H9 (cell line): ENCODE results near the gene HSD3B1. TPM values are rescaled to one million over a fixed set of nuclear protein-coding genes. Genes with fewer than 3 reads are reported as not detected.

Experiments used
- DNase-seq: peaks from one replicate; pipeline ENCODE4 v3.0.0-alpha.2; 2017
- H2AFZ ChIP-seq: one replicate; pipeline ENCODE4 v1.6.1; 2013; ENCODE audit warnings: mild to moderate bottlenecking, low read length, control low read depth, moderate library complexity
- H2AK5ac ChIP-seq: 2 replicates; pipeline ENCODE4 v1.6.1; 2013; ENCODE audit warnings: low read length, control low read depth, mixed read lengths; ENCODE audit not compliant: insufficient read length
- H2BK120ac ChIP-seq: one replicate; pipeline ENCODE4 v1.6.1; 2013; ENCODE audit warnings: low read depth, mild to moderate bottlenecking, low read length, control low read depth, inconsistent platforms; ENCODE audit not compliant: poor library complexity, severe bottlenecking
- H2BK12ac ChIP-seq: 2 replicates; pipeline ENCODE4 v1.6.1; 2013; ENCODE audit warnings: low read length, control low read depth, mixed read lengths, low read depth; ENCODE audit not compliant: insufficient read length
- H2BK15ac ChIP-seq: 2 replicates; pipeline ENCODE4 v1.6.1; 2013; ENCODE audit warnings: low read depth, low read length, control low read depth
- H2BK20ac ChIP-seq: one replicate; pipeline ENCODE4 v1.6.1; 2013; ENCODE audit warnings: low read depth, mild to moderate bottlenecking, low read length, control low read depth, inconsistent platforms; ENCODE audit not compliant: poor library complexity, severe bottlenecking
- H2BK5ac ChIP-seq: 2 replicates; pipeline ENCODE4 v1.6.1; 2013; ENCODE audit warnings: low read length, control low read depth, mixed read lengths; ENCODE audit not compliant: insufficient read length
- H3K14ac ChIP-seq: 2 replicates; pipeline ENCODE4 v1.6.1; 2013; ENCODE audit warnings: low read length, control low read depth; ENCODE audit not compliant: insufficient read depth
- H3K18ac ChIP-seq: 2 replicates; pipeline ENCODE4 v1.6.1; 2013; ENCODE audit warnings: low read depth, mild to moderate bottlenecking, mixed read lengths, low read length, control low read depth; ENCODE audit not compliant: insufficient read length
- H3K23ac ChIP-seq: 2 replicates; pipeline ENCODE4 v1.6.1; 2013; ENCODE audit warnings: low read length, control low read depth, mixed read lengths, low read depth; ENCODE audit not compliant: insufficient read length
- H3K23me2 ChIP-seq: 2 replicates; pipeline ENCODE4 v1.6.1; 2013; ENCODE audit warnings: low read depth, mild to moderate bottlenecking, mixed read lengths, low read length, control low read depth; ENCODE audit not compliant: insufficient read length, poor library complexity, severe bottlenecking
- H3K27ac ChIP-seq: 2 replicates; pipeline ENCODE4 v1.5.1; 2013; ENCODE audit warnings: low read length, control low read depth, mixed read lengths, low read depth; ENCODE audit not compliant: insufficient read length
- H3K27me3 ChIP-seq: 2 replicates; pipeline ENCODE4 v1.6.1; 2013; ENCODE audit warnings: low read length, control low read depth, inconsistent platforms; ENCODE audit not compliant: insufficient read depth
- H3K4ac ChIP-seq: 2 replicates; pipeline ENCODE4 v1.6.1; 2013; ENCODE audit warnings: low read depth, mild to moderate bottlenecking, control low read depth, inconsistent platforms, low read length, moderate library complexity
- H3K4me1 ChIP-seq: 2 replicates; pipeline ENCODE4 v1.6.1; 2013; ENCODE audit warnings: low read length, control low read depth, inconsistent platforms; ENCODE audit not compliant: insufficient read depth
- H3K4me2 ChIP-seq: 2 replicates; pipeline ENCODE4 v1.6.1; 2013; ENCODE audit warnings: low read length, control low read depth, mixed read lengths; ENCODE audit not compliant: insufficient read length, insufficient read depth
- H3K56ac ChIP-seq: 2 replicates; pipeline ENCODE4 v1.6.1; 2013; ENCODE audit warnings: low read depth, mild to moderate bottlenecking, mixed read lengths, low read length, control low read depth; ENCODE audit not compliant: insufficient read length
- H3K79me1 ChIP-seq: 2 replicates; pipeline ENCODE4 v1.6.1; 2013; ENCODE audit warnings: low read depth, mild to moderate bottlenecking, moderate library complexity, low read length, control low read depth, inconsistent platforms; ENCODE audit not compliant: insufficient read depth, poor library complexity, severe bottlenecking
- H3K79me2 ChIP-seq: 2 replicates; pipeline ENCODE4 v1.6.1; 2013; ENCODE audit warnings: low read length, control low read depth, inconsistent platforms; ENCODE audit not compliant: insufficient read depth
- H3K9ac ChIP-seq: 2 replicates; pipeline ENCODE4 v1.6.1; 2013; ENCODE audit warnings: low read length, control low read depth, mixed read lengths; ENCODE audit not compliant: insufficient read length; ENCODE audit errors: extremely low read depth
- H3K9me3 ChIP-seq: one replicate; pipeline ENCODE4 v1.6.1; 2013; ENCODE audit warnings: low read depth, low read length, inconsistent platforms; ENCODE audit not compliant: control insufficient read depth
- H3T11ph ChIP-seq: one replicate; pipeline ENCODE4 v1.6.1; 2013; ENCODE audit warnings: mild to moderate bottlenecking, low read length, control low read depth, inconsistent platforms
- H4K20me1 ChIP-seq: one replicate; pipeline ENCODE4 v1.6.1; 2013; ENCODE audit not compliant: control insufficient read depth, insufficient read length, insufficient read depth
- H4K5ac ChIP-seq: 2 replicates; pipeline ENCODE4 v1.6.1; 2013; ENCODE audit warnings: low read depth, mild to moderate bottlenecking, mixed read lengths, low read length, control low read depth; ENCODE audit not compliant: insufficient read length
- H4K8ac ChIP-seq: replicated peaks from 2 replicates; pipeline ENCODE4 v1.6.1; 2013; ENCODE audit warnings: low read length, control low read depth, mixed read lengths, low read depth; ENCODE audit not compliant: insufficient read length
- H4K91ac ChIP-seq: 2 replicates; pipeline ENCODE4 v1.6.1; 2013; ENCODE audit warnings: low read depth, mild to moderate bottlenecking, moderate library complexity, mixed read lengths, low read length, control low read depth; ENCODE audit not compliant: insufficient read length
- H3K27ac Mint-ChIP-seq, 3 experiments: 2 replicates in 2 of 3; 3 replicates in 1 of 3; pipeline ENCODE4 v1.8.0; 2020 to 2021; ENCODE audit warnings: mixed read lengths in 3 of 3, mild to moderate bottlenecking in 1 of 3, moderate library complexity in 1 of 3
- H3K27me3 Mint-ChIP-seq: 2 replicates; pipeline ENCODE4 v1.8.0; 2021; ENCODE audit warnings: low read depth, mild to moderate bottlenecking, moderate library complexity, mixed read lengths
- H3K36me3 Mint-ChIP-seq, 3 experiments: 2 replicates in 2 of 3; 3 replicates in 1 of 3; pipeline ENCODE4 v1.8.0; 2020 to 2021; ENCODE audit warnings: low read depth in 3 of 3, mixed read lengths in 3 of 3; ENCODE audit not compliant: insufficient read depth in 1 of 3
- H3K4me1 Mint-ChIP-seq, 2 experiments: 2 replicates each; pipeline ENCODE4 v1.8.0; 2020; ENCODE audit warnings: mixed read lengths in 2 of 2
- H3K4me3 Mint-ChIP-seq, 2 experiments: 2 replicates in 1 of 2; 3 replicates in 1 of 2; pipeline ENCODE4 v1.8.0; 2020 to 2021; ENCODE audit warnings: mild to moderate bottlenecking in 2 of 2, mixed read lengths in 2 of 2, moderate library complexity in 1 of 2
- H3K9me3 Mint-ChIP-seq, 2 experiments: 2 replicates in 1 of 2; 3 replicates in 1 of 2; pipeline ENCODE4 v1.8.0; 2020; ENCODE audit warnings: mild to moderate bottlenecking in 2 of 2, mixed read lengths in 2 of 2, moderate library complexity in 1 of 2
- CTCF ChIP-seq: fragments of 200-600 bp; sonication (generic); conservative IDR thresholded peaks from 3 replicates; pipeline ENCODE4 v1.8.0; 2021; ENCODE audit warnings: antibody characterized with exemption, mild to moderate bottlenecking
- WGBS: extraction: QIAGEN DNeasy Blood & Tissue Kit; methylation state at CpG from one replicate; pipeline ENCODE4 v1.1.7; 2013; ENCODE audit warnings: missing lambda C conversion rate, low lambda C conversion rate, mixed read lengths; ENCODE audit not compliant: insufficient read length; ENCODE audit errors: extremely low coverage; 5-methylcytosine and 5-hydroxymethylcytosine counted together
- total RNA-seq: library from RNA; stranded (reverse); gene quantifications from 2 replicates; pipeline ENCODE4 v1.2.1, GENCODE V29; 2021

The HSD3B1 gene
- total RNA-seq, 1 experiment from 2014 or later: not detected

- Histone ChIP-seq H3K56ac (no peak overlapping the region), H3K9me3 (no peaks in the 10 kb centered on the region), H3K27ac (no peak overlapping the region), H3T11ph (no peak overlapping the region), H4K91ac (no peak overlapping the region), H2BK5ac (no peak overlapping the region), H3K4me2 (no peak overlapping the region), H3K4me1 (no peaks in the 10 kb centered on the region), H2BK12ac (no peak overlapping the region), H2BK20ac (no peak overlapping the region), H4K5ac (no peak overlapping the region), H2AFZ (no peak overlapping the region), H4K8ac (no peak overlapping the region), H2BK15ac (no peak overlapping the region), H3K79me1 (no peaks in the 10 kb centered on the region), H3K27me3 (no peaks in the 10 kb centered on the region), H3K4ac (no peak overlapping the region), H4K20me1 (no peaks in the 10 kb centered on the region), H3K23ac (no peak overlapping the region), H2BK120ac (no peak overlapping the region), H3K18ac (no peak overlapping the region), H3K14ac (no peak overlapping the region), H3K9ac (no peak overlapping the region), H2AK5ac (no peak overlapping the region), H3K23me2 (no peaks in the 10 kb centered on the region), H3K79me2 (no peaks in the 10 kb centered on the region)
- Mint-ChIP-seq H3K9me3 (no peaks in the 10 kb centered on the region), H3K4me3 (no peak overlapping the region), H3K36me3 (no peaks in the 10 kb centered on the region), H3K27me3 (peaks cover 9% of the 10 kb centered on the region), H3K4me1 (no peaks in the 10 kb centered on the region; a peak in 1 of 4 replicates), H3K27ac (no peak overlapping the region)
- TF ChIP-seq CTCF: no peak
- WGBS: no CpG with 5 or more reads among the region's 3 CpGs
- no peak for DNase-seq
Observed at GRCh38 chr1:119541389-119541788, 34.4 kb downstream of the HSD3B1 start.
